Measurements from ENCODE around the gene POM121L2. TPM values are rescaled to one million over a fixed set of nuclear protein-coding genes. Genes with fewer than 3 reads are reported as not detected.

The POM121L2 gene
- total and polyA plus RNA-seq, 3 donors from 2014 or later: 4.2 to 18.4 (median 5.1) TPM

DNA sequence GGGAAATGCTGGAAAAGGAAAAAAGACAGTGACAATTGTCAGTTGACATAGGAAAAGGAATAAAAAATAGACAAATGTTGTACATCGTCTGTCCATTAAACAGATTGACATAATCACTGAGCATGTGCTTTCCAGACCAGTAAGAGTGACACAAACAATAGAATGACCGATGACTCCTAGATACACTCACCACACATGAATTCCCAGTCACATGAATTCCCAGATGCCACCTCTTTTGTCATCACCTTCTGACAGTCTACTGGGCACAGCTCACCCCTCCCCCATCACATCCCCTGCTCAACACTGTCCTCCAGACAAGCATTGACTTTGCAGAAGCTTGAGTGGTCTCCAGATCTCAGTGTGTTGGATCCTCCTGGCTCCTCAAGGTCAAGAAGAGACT, 25.9 kb downstream of the POM121L2 start:
- intact Hi-C loops (cut with DNase I; ENCODE audit: low total_unique reads): no loop called here
- 79 to 81% methylated on average over 2 of the region's 2 CpGs for WGBS, 2 donors
- TF ChIP-seq, protein P1, sequence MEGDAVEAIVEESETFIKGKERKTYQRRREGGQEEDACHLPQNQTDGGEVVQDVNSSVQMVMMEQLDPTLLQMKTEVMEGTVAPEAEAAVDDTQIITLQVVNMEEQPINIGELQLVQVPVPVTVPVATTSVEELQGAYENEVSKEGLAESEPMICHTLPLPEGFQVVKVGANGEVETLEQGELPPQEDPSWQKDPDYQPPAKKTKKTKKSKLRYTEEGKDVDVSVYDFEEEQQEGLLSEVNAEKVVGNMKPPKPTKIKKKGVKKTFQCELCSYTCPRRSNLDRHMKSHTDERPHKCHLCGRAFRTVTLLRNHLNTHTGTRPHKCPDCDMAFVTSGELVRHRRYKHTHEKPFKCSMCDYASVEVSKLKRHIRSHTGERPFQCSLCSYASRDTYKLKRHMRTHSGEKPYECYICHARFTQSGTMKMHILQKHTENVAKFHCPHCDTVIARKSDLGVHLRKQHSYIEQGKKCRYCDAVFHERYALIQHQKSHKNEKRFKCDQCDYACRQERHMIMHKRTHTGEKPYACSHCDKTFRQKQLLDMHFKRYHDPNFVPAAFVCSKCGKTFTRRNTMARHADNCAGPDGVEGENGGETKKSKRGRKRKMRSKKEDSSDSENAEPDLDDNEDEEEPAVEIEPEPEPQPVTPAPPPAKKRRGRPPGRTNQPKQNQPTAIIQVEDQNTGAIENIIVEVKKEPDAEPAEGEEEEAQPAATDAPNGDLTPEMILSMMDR (IDR thresholded peaks at IDR 0.05): no peak
- TF ChIP-seq POLR2A (IDR thresholded peaks at IDR 0.05): no peak
- Histone ChIP-seq H3K9me3 (no peaks in the 10 kb centered on the region), H3K27me3 (no peaks in the 10 kb centered on the region), H3K36me3 (ENCODE audit: low read depth, missing control alignments) (no peaks in the 10 kb centered on the region), H3K27ac (no peak overlapping the region), H3K4me3 (no peak overlapping the region), H3K4me1 (no peaks in the 10 kb centered on the region)
- no peak for DNase-seq

DNA sequence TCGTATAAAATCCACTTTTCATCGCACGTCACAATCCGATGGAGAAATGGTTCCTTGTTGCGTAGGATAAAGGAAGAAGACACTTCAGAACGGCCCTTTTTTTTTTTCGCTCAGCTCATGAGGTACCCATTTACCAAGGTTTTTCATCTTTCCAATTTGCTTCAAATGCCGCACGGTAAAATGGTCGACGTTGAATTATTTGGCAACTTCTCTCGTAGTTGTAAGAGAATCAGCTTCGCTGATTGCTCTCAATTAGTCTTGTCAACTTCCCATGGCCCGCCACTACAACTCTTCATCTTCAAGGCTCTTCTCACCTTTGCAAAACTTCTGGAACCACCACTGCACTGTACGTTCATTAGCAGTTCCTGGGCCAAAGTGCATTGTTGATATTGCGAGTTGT, 28.8 kb downstream of the POM121L2 start:
- Histone ChIP-seq H3K27me3 (no peaks in the 10 kb centered on the region), H3K4me1 (no peaks in the 10 kb centered on the region), H3K9me3 (no peaks in the 10 kb centered on the region), H3K36me3 (ENCODE audit: low read depth, missing control alignments) (no peaks in the 10 kb centered on the region), H3K27ac (no peak overlapping the region), H3K4me3 (peak overlapping the region; percentile 5 to 10)
- TF ChIP-seq, protein P1 (IDR thresholded peaks at IDR 0.05): no peak
- no peak for TF ChIP-seq POLR2A (IDR thresholded peaks at IDR 0.05)
- DNase-seq: no peak
- intact Hi-C loops (cut with DNase I; ENCODE audit: low total_unique reads): no loop called here
- 4 to 5% methylated on average over 16 of the region's 16 CpGs for WGBS, 2 donors

DNA sequence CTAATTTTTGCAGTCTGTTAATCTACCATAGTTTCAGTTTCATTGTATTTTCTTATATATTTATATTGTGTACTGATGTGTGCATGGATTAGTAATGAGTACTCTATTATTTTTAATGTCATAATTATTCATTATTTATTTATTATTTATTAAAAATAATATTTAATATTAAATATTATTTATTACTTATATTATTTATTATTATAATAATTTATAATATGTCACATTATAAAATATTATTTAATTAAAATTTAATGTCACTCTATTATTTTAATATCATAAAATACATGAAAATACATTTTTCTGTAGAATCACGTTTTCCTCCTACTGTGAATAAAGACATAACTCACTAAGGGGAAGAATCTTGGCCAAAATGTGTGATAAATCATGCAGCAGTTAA, 30.5 kb downstream of the POM121L2 start:
- H3K27me3 ChIP-seq: no peaks in the 10 kb centered on the region
- no peak overlapping the region for H3K4me3 ChIP-seq
- TF ChIP-seq, protein P1 (IDR thresholded peaks at IDR 0.05): no peak
- no peak for TF ChIP-seq POLR2A (IDR thresholded peaks at IDR 0.05)
- H3K9me3 ChIP-seq: no peaks in the 10 kb centered on the region
- intact Hi-C loops (cut with DNase I; ENCODE audit: low total_unique reads): no loop called here
- H3K27ac ChIP-seq: no peak overlapping the region
- no peak for DNase-seq
- no peaks in the 10 kb centered on the region for H3K4me1 ChIP-seq
- H3K36me3 ChIP-seq (ENCODE audit: low read depth, missing control alignments): no peaks in the 10 kb centered on the region
- 17 to 31% methylated on average over 1 of the region's 1 CpG for WGBS, 2 donors

DNA sequence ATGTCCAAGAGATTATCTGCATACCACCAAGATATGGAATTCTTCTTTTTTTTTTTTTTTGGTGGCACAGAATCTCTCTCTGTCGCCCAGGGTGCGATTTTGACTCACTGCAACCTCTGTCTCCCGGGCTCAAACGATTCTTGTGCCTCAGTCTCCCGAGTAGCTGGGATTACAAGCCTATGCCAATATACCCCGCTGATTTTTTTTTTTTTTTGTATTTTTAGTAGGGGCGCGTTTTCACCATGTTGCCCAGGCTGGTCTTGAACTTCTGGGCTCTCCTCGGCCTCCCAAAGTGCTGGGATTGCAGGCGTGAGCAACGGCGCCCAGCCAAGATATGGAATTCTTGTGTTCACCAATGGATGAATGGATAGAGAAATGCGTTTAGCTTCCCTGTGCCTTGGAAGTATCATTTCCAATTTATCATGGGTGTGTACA, 31.0 kb downstream of the POM121L2 start:
- DNase-seq: no peak
- no peak for TF ChIP-seq POLR2A (IDR thresholded peaks at IDR 0.05)
- TF ChIP-seq, protein P1 (IDR thresholded peaks at IDR 0.05): no peak
- no peaks in the 10 kb centered on the region for H3K27me3 ChIP-seq
- H3K36me3 ChIP-seq (ENCODE audit: low read depth, missing control alignments): no peaks in the 10 kb centered on the region
- no peak overlapping the region for H3K4me3 ChIP-seq
- 6 to 8% methylated on average over 13 of the region's 13 CpGs for WGBS, 2 donors
- H3K4me1 ChIP-seq: no peaks in the 10 kb centered on the region
- intact Hi-C loops (cut with DNase I; ENCODE audit: low total_unique reads): no loop called here
- no peaks in the 10 kb centered on the region for H3K9me3 ChIP-seq
- no peak overlapping the region for H3K27ac ChIP-seq

DNA sequence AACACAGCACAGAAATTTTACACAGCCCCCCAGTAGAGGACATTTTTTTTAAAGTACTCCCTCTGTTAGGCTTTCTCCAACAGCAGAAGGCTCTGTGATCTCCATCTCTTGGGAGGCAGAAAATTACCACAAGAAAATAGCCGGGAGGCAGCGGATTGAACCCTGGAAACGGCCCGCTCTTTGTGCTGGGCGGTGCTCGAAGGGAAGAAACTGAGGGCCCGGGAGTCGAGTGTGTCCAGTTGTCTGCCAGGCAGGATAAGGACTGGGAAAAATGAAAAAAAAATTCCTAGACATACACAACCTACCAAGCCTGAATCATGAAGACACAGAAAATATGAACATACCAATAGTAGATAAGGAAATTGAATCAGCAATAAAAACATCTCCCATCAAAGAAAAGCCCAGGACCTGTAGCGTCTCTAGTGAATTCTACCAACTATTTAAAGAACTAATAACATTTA, 31.5 kb downstream of the POM121L2 start:
- no peaks in the 10 kb centered on the region for H3K4me1 ChIP-seq
- H3K36me3 ChIP-seq (ENCODE audit: low read depth, missing control alignments): no peaks in the 10 kb centered on the region
- H3K4me3 ChIP-seq: peak overlapping the region in 1 of 2 donors; percentile 38
- H3K27me3 ChIP-seq: no peaks in the 10 kb centered on the region
- intact Hi-C loops (cut with DNase I; ENCODE audit: low total_unique reads): no loop called here
- TF ChIP-seq POLR2A (IDR thresholded peaks at IDR 0.05): no peak
- TF ChIP-seq, protein P1 (IDR thresholded peaks at IDR 0.05): no peak
- 2 to 3% methylated on average over 9 of the region's 9 CpGs for WGBS, 2 donors
- DNase-seq: no peak
- H3K9me3 ChIP-seq: no peaks in the 10 kb centered on the region
- H3K27ac ChIP-seq: no peak overlapping the region

Measured in testis (tissue), 3 donors.